GM12865 (cell line): ENCODE data around the gene COL9A3.

Experiments used
- DNase-seq: peaks from one replicate; pipeline ENCODE4 v3.0.0; 2010; ENCODE audit warnings: low read depth
- H3K4me3 ChIP-seq: 2 replicates; pipeline ENCODE4 v1.5.1; 2011; ENCODE audit warnings: mild to moderate bottlenecking, low read depth, low read length, control low read depth
- CTCF ChIP-seq: IDR thresholded peaks from 2 replicates; pipeline ENCODE4 v1.5.1; 2011; ENCODE audit warnings: low read length, control low read depth, low read depth, inconsistent platforms; ENCODE audit not compliant: insufficient read depth; ENCODE audit errors: missing control alignments

The COL9A3 gene

GRCh38 chr20:62825986-62826645 lies 9.3 kb downstream of the COL9A3 start:
- no peak for TF ChIP-seq CTCF
- no peak overlapping the region for H3K4me3 ChIP-seq
- no peak for DNase-seq

GRCh38 chr20:62826646-62827310 lies 9.9 kb downstream of the COL9A3 start:
- no peak for DNase-seq
- H3K4me3 ChIP-seq: no peak overlapping the region
- TF ChIP-seq CTCF: no peak

- no peak for TF ChIP-seq CTCF
- no peak for DNase-seq
- H3K4me3 ChIP-seq: no peak overlapping the region
Observed at GRCh38 chr20:62827311-62828038, 10.6 kb downstream of the COL9A3 start.

- TF ChIP-seq CTCF: no peak
- no peak for DNase-seq
- H3K4me3 ChIP-seq: no peak overlapping the region
Observed at GRCh38 chr20:62828051-62828450, 11.2 kb downstream of the COL9A3 start.

GRCh38 chr20:62828511-62829230 lies 11.8 kb downstream of the COL9A3 start:
- no peak overlapping the region for H3K4me3 ChIP-seq
- DNase-seq: no peak
- no peak for TF ChIP-seq CTCF

- TF ChIP-seq CTCF: no peak
- no peak for DNase-seq
- H3K4me3 ChIP-seq: no peak overlapping the region
Observed at GRCh38 chr20:62829231-62830230, 12.7 kb downstream of the COL9A3 start.
